Naive thymus-derived CD8-positive, alpha-beta T cell (primary cell): ENCODE data around the gene TULP4. TPM values are rescaled to one million over a fixed set of nuclear protein-coding genes. Genes with fewer than 3 reads are reported as not detected.

ENCODE experiments used
- ATAC-seq, 2 donors: fragments of 150-1000 bp; cut with Tn5 transposase in 1 of 2; sonication (Bioruptor Pico), chemical (Tn5 transposase) in 1 of 2; 1 replicate in 1 of 2; 2 replicates in 1 of 2; pipeline ENCODE4 v1.10.0; 2021; ENCODE audit warnings: mild to moderate bottlenecking in 2 of 2, moderate library complexity in 2 of 2
- POLR2A ChIA-PET: fragments of 350-600 bp; sonication (Branson Sonifier 250); formaldehyde crosslinking; loops from one replicate; lab custom pipeline; 2021; ENCODE audit warnings: antibody characterized with exemption; lab: Charles Lee
- DNase-seq, 10 donors: peaks; one replicate each; pipeline versions ENCODE4 v3.0.0 to v3.0.0-alpha.2; 2020 to 2022
- H3K27ac Mint-ChIP-seq, 10 donors: one replicate each; pipeline ENCODE4 v1.8.0; 2020 to 2022; ENCODE audit warnings: mild to moderate bottlenecking in 10 of 10, mixed read lengths in 10 of 10, moderate library complexity in 4 of 10, inconsistent platforms in 1 of 10
- H3K27me3 Mint-ChIP-seq, 5 donors: one replicate each; pipeline ENCODE4 v1.8.0; 2021 to 2022; ENCODE audit warnings: mixed read lengths in 5 of 5
- H3K36me3 Mint-ChIP-seq, 3 donors: one replicate each; pipeline ENCODE4 v1.8.0; 2020 to 2022; ENCODE audit warnings: mixed read lengths in 3 of 3, mild to moderate bottlenecking in 2 of 3, inconsistent platforms in 1 of 3
- H3K4me1 Mint-ChIP-seq, 4 donors: one replicate each; pipeline ENCODE4 v1.8.0; 2021 to 2022; ENCODE audit warnings: mixed read lengths in 4 of 4
- H3K4me3 Mint-ChIP-seq, 10 donors: one replicate each; pipeline ENCODE4 v1.8.0; 2020 to 2022; ENCODE audit warnings: mild to moderate bottlenecking in 10 of 10, mixed read lengths in 10 of 10, moderate library complexity in 6 of 10, inconsistent platforms in 1 of 10
- H3K9me3 Mint-ChIP-seq, 9 donors: one replicate each; pipeline ENCODE4 v1.8.0; 2020 to 2022; ENCODE audit warnings: mixed read lengths in 9 of 9, mild to moderate bottlenecking in 3 of 9, inconsistent platforms in 1 of 9, moderate library complexity in 1 of 9
- polyA plus RNA-seq, 3 donors: library from polyadenylated mRNA; unstranded; fragments of 300-500 nt; fragmentation: Illumina TruSeq; gene quantifications; one replicate each; pipeline ENCODE4 v1.2.3, GENCODE V29; 2021
- total RNA-seq, 8 experiments: library from RNA in 2 of 8; stranded (reverse) in 2 of 8; gene quantifications; one replicate each; pipeline ENCODE4 v1.2.3 and lab custom pipeline; 2021 to 2026

The TULP4 gene, protein sequence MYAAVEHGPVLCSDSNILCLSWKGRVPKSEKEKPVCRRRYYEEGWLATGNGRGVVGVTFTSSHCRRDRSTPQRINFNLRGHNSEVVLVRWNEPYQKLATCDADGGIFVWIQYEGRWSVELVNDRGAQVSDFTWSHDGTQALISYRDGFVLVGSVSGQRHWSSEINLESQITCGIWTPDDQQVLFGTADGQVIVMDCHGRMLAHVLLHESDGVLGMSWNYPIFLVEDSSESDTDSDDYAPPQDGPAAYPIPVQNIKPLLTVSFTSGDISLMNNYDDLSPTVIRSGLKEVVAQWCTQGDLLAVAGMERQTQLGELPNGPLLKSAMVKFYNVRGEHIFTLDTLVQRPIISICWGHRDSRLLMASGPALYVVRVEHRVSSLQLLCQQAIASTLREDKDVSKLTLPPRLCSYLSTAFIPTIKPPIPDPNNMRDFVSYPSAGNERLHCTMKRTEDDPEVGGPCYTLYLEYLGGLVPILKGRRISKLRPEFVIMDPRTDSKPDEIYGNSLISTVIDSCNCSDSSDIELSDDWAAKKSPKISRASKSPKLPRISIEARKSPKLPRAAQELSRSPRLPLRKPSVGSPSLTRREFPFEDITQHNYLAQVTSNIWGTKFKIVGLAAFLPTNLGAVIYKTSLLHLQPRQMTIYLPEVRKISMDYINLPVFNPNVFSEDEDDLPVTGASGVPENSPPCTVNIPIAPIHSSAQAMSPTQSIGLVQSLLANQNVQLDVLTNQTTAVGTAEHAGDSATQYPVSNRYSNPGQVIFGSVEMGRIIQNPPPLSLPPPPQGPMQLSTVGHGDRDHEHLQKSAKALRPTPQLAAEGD (N-terminal part only)
- 10 to 100 TPM; 51.5 to 59.5 TPM for total RNA-seq
- polyA plus RNA-seq: 10 to 100 TPM; 18.9 to 25.8 (median 24.2) TPM
- 34.8 to 97.4 (median 61.0) reads per million in 6 experiments for total RNA-seq (lab: John Stamatoyannopoulos, UW)

DNA sequence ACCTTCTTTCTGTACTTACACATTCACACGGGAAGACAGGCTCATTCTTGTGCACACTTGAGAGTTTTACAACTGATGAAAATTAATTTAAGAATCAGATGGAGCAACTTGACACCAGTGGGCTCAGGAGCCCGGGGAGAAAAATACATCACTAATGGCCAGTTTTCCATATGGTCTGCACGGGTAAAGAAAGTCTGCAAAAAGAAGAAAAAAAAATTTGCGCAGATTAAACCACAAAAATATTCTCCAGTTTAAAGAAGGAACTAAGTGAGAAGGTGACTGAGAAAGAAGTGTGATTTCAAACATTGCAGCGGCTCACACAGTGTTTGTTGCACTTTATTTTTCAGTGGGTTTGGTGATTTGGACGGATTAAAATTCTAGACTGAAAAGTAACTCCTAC, at the start of gene TULP4:
TULP4 (plus strand) TSS at position 301 of the 400 bp plus-strand sequence. CDS start 1,552 bp downstream, outside the sequence.
- no peak for DNase-seq
- H3K27ac Mint-ChIP-seq: peak within 1 kb of the TSS in 3 of 10 donors; percentile 8 to 20 (median 14)
- H3K27me3 Mint-ChIP-seq: no peaks in the 10 kb centered on the region
- POLR2A ChIA-PET: no interaction called here
- H3K4me1 Mint-ChIP-seq: peaks cover 5 to 21% (median 7%) of the 10 kb centered on the region in 4 donors
- peaks cover 28 to 63% (median 53%) of the 10 kb centered on the region in 3 donors for H3K36me3 Mint-ChIP-seq
- no peak within 1 kb of the TSS for H3K4me3 Mint-ChIP-seq
- no peak for ATAC-seq
- H3K9me3 Mint-ChIP-seq: peaks cover 0 to 6% (median 2%) of the 10 kb centered on the region in 9 donors

DNA sequence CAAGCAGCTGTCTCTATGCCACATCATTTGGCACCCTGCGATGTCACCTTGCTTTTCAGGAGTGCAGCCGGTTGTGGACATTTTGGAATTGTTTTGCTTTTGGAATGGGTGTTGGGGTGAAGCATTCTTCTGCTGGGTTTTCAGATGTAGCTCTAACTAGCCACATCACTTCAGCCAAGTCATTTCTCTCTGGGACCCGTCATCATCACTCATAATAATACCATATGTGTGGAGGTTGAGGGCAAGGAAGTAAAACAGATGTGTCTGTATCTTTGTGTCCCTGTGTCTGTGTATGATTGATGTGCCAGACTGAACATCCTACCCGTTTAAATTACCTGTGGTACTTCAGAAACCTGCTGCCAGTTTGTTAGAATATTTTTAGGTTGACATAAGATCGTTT, 49.5 kb upstream of the TULP4 start:
- no peak for DNase-seq
- H3K27ac Mint-ChIP-seq: peak overlapping the region in 3 of 10 donors; percentile 11 to 43 (median 32)
- H3K4me1 Mint-ChIP-seq: peaks cover 6 to 21% (median 7%) of the 10 kb centered on the region in 4 donors
- H3K36me3 Mint-ChIP-seq: peaks cover 0 to 5% (median 3%) of the 10 kb centered on the region in 3 donors
- no peaks in the 10 kb centered on the region for H3K27me3 Mint-ChIP-seq
- H3K9me3 Mint-ChIP-seq: no peaks in the 10 kb centered on the region
- H3K4me3 Mint-ChIP-seq: peak overlapping the region in 1 of 10 donors; percentile 10
- no peak for ATAC-seq
- POLR2A ChIA-PET: interaction anchor here (0.6 kb wide), 1 partner anchor 1009 kb away, joined by 5 read pairs; no protein-coding TSS in a partner anchor

DNA sequence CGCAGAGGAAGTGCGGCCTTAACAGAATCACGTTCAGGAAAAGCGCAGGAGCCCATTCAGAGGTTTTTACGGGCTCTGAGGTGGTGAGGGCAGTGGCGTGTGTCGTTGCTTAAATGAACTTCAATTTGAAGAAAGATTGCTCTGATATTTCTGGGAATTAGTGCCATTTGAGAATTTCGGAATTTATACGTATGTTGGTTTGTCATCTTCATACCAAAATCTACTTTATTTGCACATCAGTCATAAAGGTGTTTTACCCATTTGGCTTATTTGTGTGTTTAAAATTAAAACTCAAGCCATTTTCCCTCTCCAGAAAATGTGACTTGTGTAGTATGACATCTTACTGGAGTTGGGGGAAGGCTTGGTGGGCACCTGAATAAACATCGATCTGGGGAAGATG, 48.1 kb upstream of the TULP4 start:
- no peaks in the 10 kb centered on the region for H3K27me3 Mint-ChIP-seq
- peaks cover 0 to 7% (median 3%) of the 10 kb centered on the region in 3 donors for H3K36me3 Mint-ChIP-seq
- no peak overlapping the region for H3K4me3 Mint-ChIP-seq
- H3K4me1 Mint-ChIP-seq: peaks cover 0 to 14% (median 5%) of the 10 kb centered on the region in 4 donors
- H3K9me3 Mint-ChIP-seq: no peaks in the 10 kb centered on the region
- DNase-seq (no peak), ATAC-seq (no peak)
- peak overlapping the region in 1 of 10 donors; percentile 24 for H3K27ac Mint-ChIP-seq
- POLR2A ChIA-PET: no interaction called here

DNA sequence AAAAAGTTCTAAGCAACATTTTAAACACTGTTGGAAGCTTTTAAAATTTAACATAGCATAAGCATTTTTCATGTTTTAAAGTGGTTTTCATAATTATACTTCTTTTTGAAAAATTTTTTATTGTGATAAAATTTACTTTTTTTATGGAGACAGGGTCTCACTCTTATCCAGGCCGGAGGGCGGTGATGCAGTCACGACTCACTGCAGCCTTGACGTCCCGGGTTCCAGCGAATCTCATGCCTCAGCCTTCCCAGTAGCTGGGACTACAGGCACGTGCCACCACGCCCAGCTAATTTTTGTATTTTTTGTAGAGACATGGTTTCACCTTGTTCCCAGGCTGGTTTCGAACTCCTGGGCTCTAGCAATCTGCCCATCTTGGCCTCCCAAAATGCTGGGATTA, 46.1 kb upstream of the TULP4 start:
- Mint-ChIP-seq H3K36me3 (peaks cover 0 to 7% (median 3%) of the 10 kb centered on the region in 3 donors), H3K27me3 (no peaks in the 10 kb centered on the region), H3K4me3 (no peak overlapping the region)

DNA sequence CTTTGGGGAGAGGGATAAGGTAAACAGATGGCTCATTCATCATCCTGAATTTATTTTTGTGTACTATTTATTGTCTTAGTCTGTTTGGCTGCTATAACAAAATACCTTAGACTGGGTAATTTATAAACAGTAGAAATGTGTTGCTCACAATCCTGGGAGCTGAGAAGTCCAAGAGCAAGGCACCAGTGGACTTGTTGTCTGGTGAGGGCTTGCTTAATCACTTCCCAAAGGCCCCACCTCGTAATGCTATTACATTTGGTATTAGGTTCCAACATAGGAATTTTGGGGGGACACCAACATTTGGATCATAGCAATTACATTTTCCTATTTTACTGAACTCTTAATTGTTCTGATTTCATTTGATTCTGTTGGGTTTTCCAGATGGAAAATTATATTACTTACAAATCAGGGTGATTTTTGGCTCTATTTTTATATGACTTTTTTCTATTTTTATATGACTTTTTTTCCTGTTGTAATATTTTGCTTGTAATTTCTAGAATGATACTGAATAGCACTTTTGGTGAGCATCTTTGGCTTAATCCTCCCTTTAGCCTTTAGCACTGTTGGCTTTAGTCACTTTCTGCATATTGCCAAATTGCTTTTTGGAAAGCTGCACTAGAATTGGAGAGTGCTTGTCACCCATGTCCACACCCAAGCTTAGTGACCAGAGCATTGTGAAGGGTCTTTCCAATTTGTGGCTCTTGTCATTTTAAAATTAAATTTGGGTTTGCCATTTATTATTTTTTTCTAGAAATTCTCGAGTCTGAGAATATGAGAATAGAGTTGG, 43.7 kb upstream of the TULP4 start:
- Mint-ChIP-seq H3K4me1 (peaks cover 12 to 41% (median 28%) of the 10 kb centered on the region in 4 donors), H3K27me3 (no peaks in the 10 kb centered on the region), H3K9me3 (no peaks in the 10 kb centered on the region), H3K27ac (no peak overlapping the region), H3K36me3 (peaks cover 0 to 6% (median 4%) of the 10 kb centered on the region in 3 donors), H3K4me3 (no peak overlapping the region)
- ATAC-seq (no peak), DNase-seq (no peak)
- POLR2A ChIA-PET: no interaction called here

More for the DNA sequence above, 46.1 kb upstream of the TULP4 start:
- ATAC-seq: no peak
- Mint-ChIP-seq H3K27ac (no peak overlapping the region), H3K9me3 (no peaks in the 10 kb centered on the region), H3K4me1 (peaks cover 8 to 22% (median 12%) of the 10 kb centered on the region in 4 donors)
- DNase-seq: no peak
- POLR2A ChIA-PET: interaction anchor here (0.6 to 0.9 kb wide), 2 partner anchors 12 to 188 kb away, joined by 3 read pairs; no protein-coding TSS in a partner anchor

DNA sequence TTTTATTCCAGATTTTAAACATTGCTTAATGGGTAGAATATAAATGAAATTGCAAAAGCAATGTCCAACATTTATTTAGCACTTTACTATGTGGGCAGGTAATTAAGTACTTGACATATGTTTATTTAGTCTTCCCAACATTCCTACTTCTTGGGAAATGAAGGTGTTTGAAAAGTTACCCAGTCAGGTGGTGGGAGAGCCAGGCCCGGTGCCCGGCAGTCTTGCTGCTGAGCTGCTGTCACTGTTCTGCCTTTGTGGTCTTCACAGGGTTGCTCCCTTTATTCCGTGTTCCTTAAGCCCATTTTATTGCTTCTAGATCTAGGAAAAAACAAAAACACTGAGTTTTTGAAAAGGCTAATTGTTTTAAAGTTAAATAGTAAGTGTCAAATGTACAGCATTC, 42.6 kb upstream of the TULP4 start:
- POLR2A ChIA-PET: interaction anchor here (0.5 kb wide), 1 partner anchor 12 kb away, joined by 4 read pairs; no protein-coding TSS in a partner anchor
- peak overlapping the region in 1 of 10 donors; percentile 86 for H3K27ac Mint-ChIP-seq
- H3K4me1 Mint-ChIP-seq: peaks cover 12 to 41% (median 28%) of the 10 kb centered on the region in 4 donors
- no peaks in the 10 kb centered on the region for H3K27me3 Mint-ChIP-seq
- no peaks in the 10 kb centered on the region for H3K9me3 Mint-ChIP-seq
- H3K4me3 Mint-ChIP-seq: no peak overlapping the region
- ATAC-seq (no peak), DNase-seq (no peak)
- H3K36me3 Mint-ChIP-seq: peaks cover under 1 to 8% (median 4%) of the 10 kb centered on the region in 3 donors

DNA sequence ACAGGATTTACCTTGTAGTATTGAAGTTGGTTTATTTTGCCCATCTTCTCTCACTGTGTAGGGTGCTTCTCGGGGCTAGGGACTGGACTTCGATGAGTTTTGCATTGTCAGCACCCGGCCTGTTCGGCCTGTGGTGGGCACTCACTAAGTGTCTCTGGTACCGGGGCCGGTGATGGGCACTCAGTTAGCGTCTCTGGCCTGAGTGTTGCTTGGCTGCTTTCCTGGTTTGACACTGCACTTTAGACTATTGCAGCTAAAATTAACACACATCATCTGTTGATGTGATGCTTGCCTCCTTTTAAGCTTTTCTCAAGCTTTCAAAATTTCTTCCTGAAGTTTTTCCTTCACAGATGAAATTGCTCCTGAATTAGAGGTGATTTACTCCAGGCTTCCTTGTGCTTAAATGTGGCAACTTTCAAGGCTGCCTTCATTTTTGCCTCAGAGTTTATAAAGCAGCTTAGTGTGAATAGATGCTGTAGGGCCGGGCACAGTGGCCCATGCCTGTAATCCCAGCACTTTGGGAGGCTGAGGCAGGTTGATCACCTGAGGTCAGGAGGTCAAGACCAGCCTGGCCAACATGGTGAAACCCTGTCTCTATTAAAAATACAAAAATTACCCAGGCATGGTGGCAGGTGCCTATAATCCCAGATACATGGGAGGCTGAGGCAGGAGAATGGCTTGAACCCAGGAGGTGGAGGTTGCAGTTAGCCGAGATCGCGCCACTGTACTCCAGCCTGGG, 41.7 kb upstream of the TULP4 start:
- H3K9me3 Mint-ChIP-seq: no peaks in the 10 kb centered on the region
- POLR2A ChIA-PET: interaction anchor here (0.7 to 1.0 kb wide), 2 partner anchors 10 to 383 kb away, joined by 3 to 4 read pairs; no protein-coding TSS in a partner anchor
- peaks cover 15 to 41% (median 28%) of the 10 kb centered on the region in 4 donors for H3K4me1 Mint-ChIP-seq
- no peaks in the 10 kb centered on the region for H3K27me3 Mint-ChIP-seq
- DNase-seq (peak in 1 of 10 donors; percentile 3), ATAC-seq (no peak)
- H3K4me3 Mint-ChIP-seq: peak overlapping the region; percentile 36 to 62 (median 50)
- peaks cover 8 to 10% (median 9%) of the 10 kb centered on the region in 3 donors for H3K36me3 Mint-ChIP-seq
- H3K27ac Mint-ChIP-seq: peak overlapping the region; percentile 41 to 86 (median 70)

DNA sequence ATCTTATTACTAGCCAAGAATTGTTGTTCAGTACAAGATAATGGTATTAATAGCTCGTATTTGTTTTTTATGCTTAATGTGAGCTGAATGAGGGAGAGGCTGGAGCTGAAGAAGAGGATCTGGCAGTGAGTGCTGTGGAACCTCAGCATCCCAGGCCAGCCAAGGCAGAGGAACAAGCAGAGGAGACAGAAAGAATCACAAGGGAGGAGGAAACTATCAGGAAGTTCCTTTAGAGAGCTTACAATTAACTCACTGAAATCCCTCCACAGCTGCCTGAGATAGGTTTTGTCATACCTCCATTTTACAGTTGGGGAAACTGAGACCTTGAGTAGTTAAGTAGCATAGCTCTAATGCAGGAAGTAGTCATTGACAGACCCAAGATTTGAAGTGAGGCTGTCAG, 39.9 kb upstream of the TULP4 start:
- POLR2A ChIA-PET: interaction anchor here (0.5 to 0.6 kb wide), 2 partner anchors 118 to 1739 kb away, joined by 4 read pairs; no protein-coding TSS in a partner anchor
- Mint-ChIP-seq H3K27ac (peak overlapping the region in 4 of 10 donors; percentile 12 to 86 (median 55)), H3K4me1 (peaks cover 12 to 37% (median 28%) of the 10 kb centered on the region in 4 donors)

DNA sequence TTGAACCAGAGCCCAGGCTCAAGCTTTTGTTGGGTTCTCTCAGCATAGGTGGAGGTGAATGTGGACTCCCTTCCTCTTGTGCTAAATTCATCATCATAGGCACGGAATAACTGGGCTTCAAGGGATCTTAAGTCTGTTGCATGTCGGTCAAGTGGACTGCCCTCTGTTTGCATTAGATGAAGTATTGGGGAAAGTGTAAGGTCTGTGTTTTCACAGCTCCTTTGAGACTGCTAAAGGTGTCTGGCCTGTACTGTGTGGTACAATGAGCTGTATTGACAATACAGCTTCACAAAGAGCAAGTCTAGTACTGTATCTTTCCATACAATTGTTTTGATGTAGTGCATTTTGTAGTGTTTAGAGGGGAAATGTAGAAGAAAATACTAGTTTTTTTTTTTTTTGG, 34.3 kb upstream of the TULP4 start:
- H3K9me3 Mint-ChIP-seq: no peaks in the 10 kb centered on the region
- POLR2A ChIA-PET: interaction anchor here (0.6 kb wide), 1 partner anchor 12 kb away, joined by 3 read pairs; no protein-coding TSS in a partner anchor
- H3K4me1 Mint-ChIP-seq: peaks cover 10 to 19% (median 12%) of the 10 kb centered on the region in 4 donors
- no peak overlapping the region for H3K4me3 Mint-ChIP-seq
- DNase-seq: no peak
- H3K27me3 Mint-ChIP-seq: no peaks in the 10 kb centered on the region
- peak overlapping the region in 1 of 10 donors; percentile 45 for H3K27ac Mint-ChIP-seq
- peaks cover 2 to 10% (median 9%) of the 10 kb centered on the region in 3 donors for H3K36me3 Mint-ChIP-seq
- no peak for ATAC-seq

More for the DNA sequence above, 39.9 kb upstream of the TULP4 start:
- ATAC-seq (no peak), DNase-seq (no peak)
- Mint-ChIP-seq H3K9me3 (no peaks in the 10 kb centered on the region), H3K4me3 (no peak overlapping the region), H3K36me3 (peaks cover 8 to 10% (median 9%) of the 10 kb centered on the region in 3 donors), H3K27me3 (no peaks in the 10 kb centered on the region)

DNA sequence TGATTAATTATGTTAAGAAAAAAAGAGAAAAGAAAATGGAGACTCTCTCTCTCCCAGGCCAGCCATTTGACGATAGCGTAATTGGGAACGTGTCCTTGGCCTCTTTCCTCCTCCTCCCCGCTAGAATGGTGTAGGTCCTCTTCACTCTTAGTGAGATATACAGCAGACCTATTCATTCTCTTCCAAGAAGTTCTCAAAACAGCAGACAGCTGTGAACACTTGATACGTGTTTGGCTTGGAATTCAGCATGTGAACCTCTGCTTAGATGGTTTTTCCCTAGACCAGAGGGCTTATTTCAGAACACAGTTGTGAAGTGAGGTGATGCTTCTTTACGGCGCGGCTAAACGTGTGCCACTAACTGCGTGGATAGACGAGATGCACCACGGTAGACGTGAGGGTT, 32.6 kb upstream of the TULP4 start:
- H3K4me3 Mint-ChIP-seq: no peak overlapping the region
- POLR2A ChIA-PET: no interaction called here
- no peak for ATAC-seq
- H3K4me1 Mint-ChIP-seq: peaks cover 18 to 32% (median 24%) of the 10 kb centered on the region in 4 donors
- no peaks in the 10 kb centered on the region for H3K27me3 Mint-ChIP-seq
- H3K9me3 Mint-ChIP-seq: no peaks in the 10 kb centered on the region
- H3K27ac Mint-ChIP-seq: no peak overlapping the region
- DNase-seq: no peak
- peaks cover 0 to 9% (median 6%) of the 10 kb centered on the region in 3 donors for H3K36me3 Mint-ChIP-seq
